ENCODE data around the gene GPANK1. TPM values are rescaled to one million over a fixed set of nuclear protein-coding genes. Genes with fewer than 3 reads are reported as not detected.

The GPANK1 gene
- total RNA-seq, 1 donor = 23.9 TPM

GRCh38 chr6:31630177-31630934 is 34.4 kb downstream of the GPANK1 start:
- Histone ChIP-seq H3K4me2 (ENCODE audit: insufficient read depth, low read length) (no peak overlapping the region), H3K4me3 (ENCODE audit: insufficient read depth, low read length) (no peak overlapping the region), H2AFZ (ENCODE audit: low read length) (no peak overlapping the region), H3K9me3 (ENCODE audit: low read depth, low read length) (no peaks in the 10 kb centered on the region), H3K36me3 (ENCODE audit: insufficient read depth, low read length) (peaks cover 97% of the 10 kb centered on the region), H3K27me3 (ENCODE audit: insufficient read depth, low read length) (no peaks in the 10 kb centered on the region), H3K79me2 (ENCODE audit: insufficient read depth, low read length) (peaks cover 63% of the 10 kb centered on the region), H3K4me1 (ENCODE audit: insufficient read depth, low read length) (no peaks in the 10 kb centered on the region), H3K27ac (ENCODE audit: low read depth, low read length) (no peak overlapping the region), H4K20me1 (ENCODE audit: insufficient read depth, low read length) (peaks cover 41% of the 10 kb centered on the region)
- TF ChIP-seq CTCF (IDR thresholded peaks at IDR 0.05; ENCODE audit: extremely low read depth, low read depth, low read length) = no peak
- DNase-seq (ENCODE audit: insufficient read length, low spot score, missing footprints) = peak; percentile 59

GRCh38 chr6:31629014-31629413 is 35.8 kb downstream of the GPANK1 start:
- DNase-seq (ENCODE audit: insufficient read length, low spot score, missing footprints) = no peak
- Histone ChIP-seq H3K4me1 (ENCODE audit: insufficient read depth, low read length) (no peaks in the 10 kb centered on the region), H4K20me1 (ENCODE audit: insufficient read depth, low read length) (peaks cover 42% of the 10 kb centered on the region), H3K79me2 (ENCODE audit: insufficient read depth, low read length) (peaks cover 75% of the 10 kb centered on the region), H3K36me3 (ENCODE audit: insufficient read depth, low read length) (peaks cover 97% of the 10 kb centered on the region), H3K4me2 (ENCODE audit: insufficient read depth, low read length) (no peak overlapping the region), H3K27ac (ENCODE audit: low read depth, low read length) (no peak overlapping the region), H3K9me3 (ENCODE audit: low read depth, low read length) (no peaks in the 10 kb centered on the region), H3K27me3 (ENCODE audit: insufficient read depth, low read length) (no peaks in the 10 kb centered on the region), H2AFZ (ENCODE audit: low read length) (no peak overlapping the region), H3K4me3 (ENCODE audit: insufficient read depth, low read length) (no peak overlapping the region)
- no peak for TF ChIP-seq CTCF (IDR thresholded peaks at IDR 0.05; ENCODE audit: extremely low read depth, low read depth, low read length)

- DNase-seq (ENCODE audit: insufficient read length, low spot score, missing footprints) = peak; percentile 26
- H3K79me2 ChIP-seq (ENCODE audit: insufficient read depth, low read length) = peaks cover 84% of the 10 kb centered on the region
- peaks cover 52% of the 10 kb centered on the region for H4K20me1 ChIP-seq (ENCODE audit: insufficient read depth, low read length)
These were observed 37.0 kb downstream of the GPANK1 start for GRCh38 chr6:31627690-31628287.

More at GRCh38 chr6:31627690-31628287, 37.0 kb downstream of the GPANK1 start:
- Histone ChIP-seq H3K9me3 (ENCODE audit: low read depth, low read length) (no peaks in the 10 kb centered on the region), H3K4me2 (ENCODE audit: insufficient read depth, low read length) (no peak overlapping the region), H3K36me3 (ENCODE audit: insufficient read depth, low read length) (peaks cover 97% of the 10 kb centered on the region), H3K27me3 (ENCODE audit: insufficient read depth, low read length) (no peaks in the 10 kb centered on the region), H2AFZ (ENCODE audit: low read length) (no peak overlapping the region), H3K4me3 (ENCODE audit: insufficient read depth, low read length) (no peak overlapping the region), H3K27ac (ENCODE audit: low read depth, low read length) (no peak overlapping the region), H3K4me1 (ENCODE audit: insufficient read depth, low read length) (peaks cover 2% of the 10 kb centered on the region)
- TF ChIP-seq CTCF (IDR thresholded peaks at IDR 0.05; ENCODE audit: extremely low read depth, low read depth, low read length) = no peak

Data from osteoblast (primary cell).